Activated CD8-positive, alpha-beta T cell treated with anti-CD3 and anti-CD28 coated beads, Interleukin-2, amount 10 ng/mL, durations not matched to agents 7 days and 5 days (primary cell): ENCODE results near the gene P3H2. TPM values are rescaled to one million over a fixed set of nuclear protein-coding genes. Genes with fewer than 3 reads are reported as not detected.

Source experiments
- ATAC-seq: fragments of 150-1000 bp; cut with Tn5 transposase; one replicate; pipeline ENCODE4 v1.10.0; 2021; ENCODE audit warnings: moderate library complexity
- CTCF ChIA-PET: fragments of 350-600 bp; sonication (Branson Sonifier 250); formaldehyde crosslinking; loops from one replicate; lab custom pipeline; 2021; ENCODE audit warnings: antibody characterized with exemption; lab: Charles Lee
- POLR2A ChIA-PET: fragments of 350-600 bp; sonication (Branson Sonifier 250); formaldehyde crosslinking; loops from one replicate; lab custom pipeline; 2021; ENCODE audit warnings: antibody characterized with exemption; lab: Charles Lee
- DNase-seq: peaks from one replicate; pipeline ENCODE4 v3.0.0-alpha.2; 2020
- H3K27ac Mint-ChIP-seq: one replicate; pipeline ENCODE4 v1.8.0; 2021; ENCODE audit warnings: mild to moderate bottlenecking, mixed read lengths
- H3K27me3 Mint-ChIP-seq: one replicate; pipeline ENCODE4 v1.8.0; 2021; ENCODE audit warnings: low read depth, mixed read lengths
- H3K36me3 Mint-ChIP-seq: one replicate; pipeline ENCODE4 v1.8.0; 2021; ENCODE audit warnings: low read depth, mixed read lengths
- H3K4me1 Mint-ChIP-seq: one replicate; pipeline ENCODE4 v1.8.0; 2021; ENCODE audit warnings: low read depth, mixed read lengths
- H3K4me3 Mint-ChIP-seq: one replicate; pipeline ENCODE4 v1.8.0; 2021; ENCODE audit warnings: mild to moderate bottlenecking, mixed read lengths
- H3K9me3 Mint-ChIP-seq: one replicate; pipeline ENCODE4 v1.8.0; 2022; ENCODE audit warnings: mixed read lengths; ENCODE audit not compliant: insufficient read depth
- total RNA-seq, 2 experiments: library from RNA; stranded (reverse); gene quantifications; one replicate each; pipeline ENCODE4 v1.2.3, GENCODE V29; 2021

The P3H2 gene
- total RNA-seq, 2 experiments from 2014 or later, result not detected

GRCh38 chr3:189945935-189946709, 174.6 kb downstream of the P3H2 start:
- H3K27me3 Mint-ChIP-seq, result peaks cover 3% of the 10 kb centered on the region
- no peaks in the 10 kb centered on the region for H3K9me3 Mint-ChIP-seq
- ATAC-seq (no peak), DNase-seq (no peak)
- H3K4me3 Mint-ChIP-seq, result no peak overlapping the region
- ChIA-PET POLR2A (no interaction called here), CTCF (interaction anchor here (6.0 kb wide), 1 partner anchor 16 kb away, joined by 33 read pairs; no protein-coding TSS in a partner anchor)
- H3K36me3 Mint-ChIP-seq, result no peaks in the 10 kb centered on the region
- H3K4me1 Mint-ChIP-seq, result peaks cover 2% of the 10 kb centered on the region
- H3K27ac Mint-ChIP-seq, result no peak overlapping the region

GRCh38 chr3:189944285-189945145, 176.2 kb downstream of the P3H2 start:
- DNase-seq (no peak), ATAC-seq (no peak)
- CTCF ChIA-PET, result interaction anchor here (1.0 kb wide), 1 partner anchor 17 kb away, joined by 5 read pairs; no protein-coding TSS in a partner anchor
- H3K9me3 Mint-ChIP-seq, result no peaks in the 10 kb centered on the region
- no peak overlapping the region for H3K4me3 Mint-ChIP-seq
- no peaks in the 10 kb centered on the region for H3K36me3 Mint-ChIP-seq
- POLR2A ChIA-PET, result no interaction called here
- peaks cover 2% of the 10 kb centered on the region for H3K4me1 Mint-ChIP-seq
- H3K27me3 Mint-ChIP-seq, result peaks cover 3% of the 10 kb centered on the region
- no peak overlapping the region for H3K27ac Mint-ChIP-seq

GRCh38 chr3:189942948-189943347, 177.7 kb downstream of the P3H2 start:
- ATAC-seq, result no peak
- no peak for DNase-seq
- Mint-ChIP-seq H3K36me3 (no peaks in the 10 kb centered on the region), H3K27me3 (peaks cover 3% of the 10 kb centered on the region), H3K4me1 (no peaks in the 10 kb centered on the region), H3K27ac (no peak overlapping the region), H3K9me3 (no peaks in the 10 kb centered on the region), H3K4me3 (no peak overlapping the region)
- ChIA-PET POLR2A (no interaction called here), CTCF (no interaction called here)

GRCh38 chr3:189941679-189942078, 179.0 kb downstream of the P3H2 start:
- Mint-ChIP-seq H3K9me3 (no peaks in the 10 kb centered on the region), H3K4me1 (no peaks in the 10 kb centered on the region), H3K4me3 (no peak overlapping the region), H3K27me3 (peaks cover 3% of the 10 kb centered on the region), H3K36me3 (no peaks in the 10 kb centered on the region), H3K27ac (no peak overlapping the region)
- no peak for ATAC-seq
- ChIA-PET CTCF (interaction anchor here (1.5 kb wide), 1 partner anchor 675 kb away, joined by 3 read pairs; no protein-coding TSS in a partner anchor), POLR2A (no interaction called here)
- no peak for DNase-seq

GRCh38 chr3:189941125-189941524, 179.6 kb downstream of the P3H2 start:
- Mint-ChIP-seq H3K9me3 (no peaks in the 10 kb centered on the region), H3K27ac (no peak overlapping the region), H3K36me3 (no peaks in the 10 kb centered on the region), H3K4me1 (no peaks in the 10 kb centered on the region), H3K27me3 (peaks cover under 1% of the 10 kb centered on the region), H3K4me3 (no peak overlapping the region)
- POLR2A ChIA-PET, result no interaction called here
- ATAC-seq (no peak), DNase-seq (no peak)
- CTCF ChIA-PET, result interaction anchor here (1.5 kb wide), 1 partner anchor 675 kb away, joined by 3 read pairs; no protein-coding TSS in a partner anchor

- Mint-ChIP-seq H3K27me3 (no peaks in the 10 kb centered on the region), H3K36me3 (no peaks in the 10 kb centered on the region), H3K4me1 (no peaks in the 10 kb centered on the region), H3K4me3 (no peak overlapping the region), H3K27ac (no peak overlapping the region), H3K9me3 (peaks cover 6% of the 10 kb centered on the region)
- ChIA-PET POLR2A (no interaction called here), CTCF (no interaction called here)
- no peak for ATAC-seq
- DNase-seq, result no peak
Observed at GRCh38 chr3:189937302-189938127, 183.2 kb downstream of the P3H2 start.

- H3K36me3 Mint-ChIP-seq, result no peaks in the 10 kb centered on the region
- CTCF ChIA-PET, result no interaction called here
Observed at GRCh38 chr3:189936201-189936945, 184.3 kb downstream of the P3H2 start.

GRCh38 chr3:189927975-189928895, 192.5 kb downstream of the P3H2 start:
- CTCF ChIA-PET, result no interaction called here
- POLR2A ChIA-PET, result no interaction called here
- H3K4me3 Mint-ChIP-seq, result no peak overlapping the region
- no peaks in the 10 kb centered on the region for H3K9me3 Mint-ChIP-seq
- no peaks in the 10 kb centered on the region for H3K36me3 Mint-ChIP-seq
- peaks cover 3% of the 10 kb centered on the region for H3K4me1 Mint-ChIP-seq
- DNase-seq, result no peak
- no peaks in the 10 kb centered on the region for H3K27me3 Mint-ChIP-seq
- no peak for ATAC-seq
- no peak overlapping the region for H3K27ac Mint-ChIP-seq

More at GRCh38 chr3:189936201-189936945, 184.3 kb downstream of the P3H2 start:
- Mint-ChIP-seq H3K4me3 (no peak overlapping the region), H3K27me3 (no peaks in the 10 kb centered on the region), H3K4me1 (no peaks in the 10 kb centered on the region), H3K27ac (no peak overlapping the region), H3K9me3 (peaks cover 6% of the 10 kb centered on the region)
- ATAC-seq (no peak), DNase-seq (no peak)
- POLR2A ChIA-PET, result interaction anchor here (0.6 kb wide), 1 partner anchor 36 kb away, joined by 3 read pairs; no protein-coding TSS in a partner anchor

- no peak overlapping the region for H3K27ac Mint-ChIP-seq
- ChIA-PET CTCF (no interaction called here), POLR2A (no interaction called here)
- ATAC-seq (no peak), DNase-seq (no peak)
- H3K4me1 Mint-ChIP-seq, result no peaks in the 10 kb centered on the region
- no peak overlapping the region for H3K4me3 Mint-ChIP-seq
- H3K9me3 Mint-ChIP-seq, result no peaks in the 10 kb centered on the region
- H3K36me3 Mint-ChIP-seq, result no peaks in the 10 kb centered on the region
- H3K27me3 Mint-ChIP-seq, result no peaks in the 10 kb centered on the region
Observed at GRCh38 chr3:189921770-189922169, 198.9 kb downstream of the P3H2 start.

GRCh38 chr3:189914799-189915198, 205.9 kb downstream of the P3H2 start:
- no peaks in the 10 kb centered on the region for H3K27me3 Mint-ChIP-seq
- no peaks in the 10 kb centered on the region for H3K9me3 Mint-ChIP-seq
- H3K4me3 Mint-ChIP-seq, result no peak overlapping the region
- CTCF ChIA-PET, result no interaction called here
- DNase-seq (no peak), ATAC-seq (no peak)
- POLR2A ChIA-PET, result no interaction called here
- no peaks in the 10 kb centered on the region for H3K4me1 Mint-ChIP-seq
- H3K27ac Mint-ChIP-seq, result no peak overlapping the region
- H3K36me3 Mint-ChIP-seq, result no peaks in the 10 kb centered on the region
